H9 (cell line): Measurements from ENCODE around the gene SIN3A. TPM values are rescaled to one million over a fixed set of nuclear protein-coding genes. Genes with fewer than 3 reads are reported as not detected.
A peak's percentile ranks its signal among the peaks of the same experiment; 100 is the strongest.

Experiments
- DNase-seq: peaks from one replicate; pipeline ENCODE4 v3.0.0-alpha.2; 2017
- H2AFZ ChIP-seq: one replicate; pipeline ENCODE4 v1.6.1; 2013; ENCODE audit warnings: mild to moderate bottlenecking, low read length, control low read depth, moderate library complexity
- H2AK5ac ChIP-seq: 2 replicates; pipeline ENCODE4 v1.6.1; 2013; ENCODE audit warnings: low read length, control low read depth, mixed read lengths; ENCODE audit not compliant: insufficient read length
- H2BK120ac ChIP-seq: one replicate; pipeline ENCODE4 v1.6.1; 2013; ENCODE audit warnings: low read depth, mild to moderate bottlenecking, low read length, control low read depth, inconsistent platforms; ENCODE audit not compliant: poor library complexity, severe bottlenecking
- H2BK12ac ChIP-seq: 2 replicates; pipeline ENCODE4 v1.6.1; 2013; ENCODE audit warnings: low read length, control low read depth, mixed read lengths, low read depth; ENCODE audit not compliant: insufficient read length
- H2BK15ac ChIP-seq: 2 replicates; pipeline ENCODE4 v1.6.1; 2013; ENCODE audit warnings: low read depth, low read length, control low read depth
- H2BK20ac ChIP-seq: one replicate; pipeline ENCODE4 v1.6.1; 2013; ENCODE audit warnings: low read depth, mild to moderate bottlenecking, low read length, control low read depth, inconsistent platforms; ENCODE audit not compliant: poor library complexity, severe bottlenecking
- H2BK5ac ChIP-seq: 2 replicates; pipeline ENCODE4 v1.6.1; 2013; ENCODE audit warnings: low read length, control low read depth, mixed read lengths; ENCODE audit not compliant: insufficient read length
- H3K14ac ChIP-seq: 2 replicates; pipeline ENCODE4 v1.6.1; 2013; ENCODE audit warnings: low read length, control low read depth; ENCODE audit not compliant: insufficient read depth
- H3K18ac ChIP-seq: 2 replicates; pipeline ENCODE4 v1.6.1; 2013; ENCODE audit warnings: low read depth, mild to moderate bottlenecking, mixed read lengths, low read length, control low read depth; ENCODE audit not compliant: insufficient read length
- H3K23ac ChIP-seq: 2 replicates; pipeline ENCODE4 v1.6.1; 2013; ENCODE audit warnings: low read length, control low read depth, mixed read lengths, low read depth; ENCODE audit not compliant: insufficient read length
- H3K23me2 ChIP-seq: 2 replicates; pipeline ENCODE4 v1.6.1; 2013; ENCODE audit warnings: low read depth, mild to moderate bottlenecking, mixed read lengths, low read length, control low read depth; ENCODE audit not compliant: insufficient read length, poor library complexity, severe bottlenecking
- H3K27ac ChIP-seq: 2 replicates; pipeline ENCODE4 v1.5.1; 2013; ENCODE audit warnings: low read length, control low read depth, mixed read lengths, low read depth; ENCODE audit not compliant: insufficient read length
- H3K27me3 ChIP-seq: 2 replicates; pipeline ENCODE4 v1.6.1; 2013; ENCODE audit warnings: low read length, control low read depth, inconsistent platforms; ENCODE audit not compliant: insufficient read depth
- H3K4ac ChIP-seq: 2 replicates; pipeline ENCODE4 v1.6.1; 2013; ENCODE audit warnings: low read depth, mild to moderate bottlenecking, control low read depth, inconsistent platforms, low read length, moderate library complexity
- H3K4me1 ChIP-seq: 2 replicates; pipeline ENCODE4 v1.6.1; 2013; ENCODE audit warnings: low read length, control low read depth, inconsistent platforms; ENCODE audit not compliant: insufficient read depth
- H3K4me2 ChIP-seq: 2 replicates; pipeline ENCODE4 v1.6.1; 2013; ENCODE audit warnings: low read length, control low read depth, mixed read lengths; ENCODE audit not compliant: insufficient read length, insufficient read depth
- H3K56ac ChIP-seq: 2 replicates; pipeline ENCODE4 v1.6.1; 2013; ENCODE audit warnings: low read depth, mild to moderate bottlenecking, mixed read lengths, low read length, control low read depth; ENCODE audit not compliant: insufficient read length
- H3K79me1 ChIP-seq: 2 replicates; pipeline ENCODE4 v1.6.1; 2013; ENCODE audit warnings: low read depth, mild to moderate bottlenecking, moderate library complexity, low read length, control low read depth, inconsistent platforms; ENCODE audit not compliant: insufficient read depth, poor library complexity, severe bottlenecking
- H3K79me2 ChIP-seq: 2 replicates; pipeline ENCODE4 v1.6.1; 2013; ENCODE audit warnings: low read length, control low read depth, inconsistent platforms; ENCODE audit not compliant: insufficient read depth
- H3K9ac ChIP-seq: 2 replicates; pipeline ENCODE4 v1.6.1; 2013; ENCODE audit warnings: low read length, control low read depth, mixed read lengths; ENCODE audit not compliant: insufficient read length; ENCODE audit errors: extremely low read depth
- H3K9me3 ChIP-seq: one replicate; pipeline ENCODE4 v1.6.1; 2013; ENCODE audit warnings: low read depth, low read length, inconsistent platforms; ENCODE audit not compliant: control insufficient read depth
- H3T11ph ChIP-seq: one replicate; pipeline ENCODE4 v1.6.1; 2013; ENCODE audit warnings: mild to moderate bottlenecking, low read length, control low read depth, inconsistent platforms
- H4K20me1 ChIP-seq: one replicate; pipeline ENCODE4 v1.6.1; 2013; ENCODE audit not compliant: control insufficient read depth, insufficient read length, insufficient read depth
- H4K5ac ChIP-seq: 2 replicates; pipeline ENCODE4 v1.6.1; 2013; ENCODE audit warnings: low read depth, mild to moderate bottlenecking, mixed read lengths, low read length, control low read depth; ENCODE audit not compliant: insufficient read length
- H4K8ac ChIP-seq: replicated peaks from 2 replicates; pipeline ENCODE4 v1.6.1; 2013; ENCODE audit warnings: low read length, control low read depth, mixed read lengths, low read depth; ENCODE audit not compliant: insufficient read length
- H4K91ac ChIP-seq: 2 replicates; pipeline ENCODE4 v1.6.1; 2013; ENCODE audit warnings: low read depth, mild to moderate bottlenecking, moderate library complexity, mixed read lengths, low read length, control low read depth; ENCODE audit not compliant: insufficient read length
- H3K27ac Mint-ChIP-seq, 3 experiments: 2 replicates in 2 of 3; 3 replicates in 1 of 3; pipeline ENCODE4 v1.8.0; 2020 to 2021; ENCODE audit warnings: mixed read lengths in 3 of 3, mild to moderate bottlenecking in 1 of 3, moderate library complexity in 1 of 3
- H3K27me3 Mint-ChIP-seq: 2 replicates; pipeline ENCODE4 v1.8.0; 2021; ENCODE audit warnings: low read depth, mild to moderate bottlenecking, moderate library complexity, mixed read lengths
- H3K36me3 Mint-ChIP-seq, 3 experiments: 2 replicates in 2 of 3; 3 replicates in 1 of 3; pipeline ENCODE4 v1.8.0; 2020 to 2021; ENCODE audit warnings: low read depth in 3 of 3, mixed read lengths in 3 of 3; ENCODE audit not compliant: insufficient read depth in 1 of 3
- H3K4me1 Mint-ChIP-seq, 2 experiments: 2 replicates each; pipeline ENCODE4 v1.8.0; 2020; ENCODE audit warnings: mixed read lengths in 2 of 2
- H3K4me3 Mint-ChIP-seq, 2 experiments: 2 replicates in 1 of 2; 3 replicates in 1 of 2; pipeline ENCODE4 v1.8.0; 2020 to 2021; ENCODE audit warnings: mild to moderate bottlenecking in 2 of 2, mixed read lengths in 2 of 2, moderate library complexity in 1 of 2
- H3K9me3 Mint-ChIP-seq, 2 experiments: 2 replicates in 1 of 2; 3 replicates in 1 of 2; pipeline ENCODE4 v1.8.0; 2020; ENCODE audit warnings: mild to moderate bottlenecking in 2 of 2, mixed read lengths in 2 of 2, moderate library complexity in 1 of 2
- CTCF ChIP-seq: fragments of 200-600 bp; sonication (generic); conservative IDR thresholded peaks from 3 replicates; pipeline ENCODE4 v1.8.0; 2021; ENCODE audit warnings: antibody characterized with exemption, mild to moderate bottlenecking
- WGBS: extraction: QIAGEN DNeasy Blood & Tissue Kit; methylation state at CpG from one replicate; pipeline ENCODE4 v1.1.7; 2013; ENCODE audit warnings: missing lambda C conversion rate, low lambda C conversion rate, mixed read lengths; ENCODE audit not compliant: insufficient read length; ENCODE audit errors: extremely low coverage; 5-methylcytosine and 5-hydroxymethylcytosine counted together
- total RNA-seq: library from RNA; stranded (reverse); gene quantifications from 2 replicates; pipeline ENCODE4 v1.2.1, GENCODE V29; 2021

The SIN3A gene
- total RNA-seq, 1 experiment from 2014 or later, result 102 TPM

- no peak overlapping the region for H2BK15ac ChIP-seq
- H3K4ac ChIP-seq, result peak overlapping the region; percentile 79; the same call in 1 of the 2 replicates
- peak overlapping the region; percentile 84 for H3K27ac ChIP-seq
- Mint-ChIP-seq H3K4me1 (peaks cover 23 to 33% of the 10 kb centered on the region in 2 experiments), H3K4me3 (peak overlapping the region; percentile 89 to 95), H3K9me3 (no peaks in the 10 kb centered on the region; a peak in 1 of 5 replicates), H3K27ac (peak overlapping the region; percentile 99 to 100 (median 100)), H3K36me3 (no peaks in the 10 kb centered on the region), H3K27me3 (peaks cover 4% of the 10 kb centered on the region)
- no peaks in the 10 kb centered on the region for H3K79me1 ChIP-seq
- no peaks in the 10 kb centered on the region for H3K4me1 ChIP-seq
- peak overlapping the region; percentile 89 for H3K4me2 ChIP-seq
- no peak overlapping the region for H4K91ac ChIP-seq
- peak overlapping the region; percentile 61 for H3K18ac ChIP-seq
- H2BK20ac ChIP-seq, result no peak overlapping the region
- H4K5ac ChIP-seq, result no peak overlapping the region
- H3K79me2 ChIP-seq, result peaks cover 14% of the 10 kb centered on the region; the same call in 1 of the 2 replicates
- no peak overlapping the region for H4K8ac ChIP-seq
- no CpG with 5 or more reads among the region's 38 CpGs for whole genome bisulfite sequencing
- H3K23me2 ChIP-seq, result peaks cover 22% of the 10 kb centered on the region
- H2AK5ac ChIP-seq, result no peak overlapping the region
- H3K9me3 ChIP-seq, result no peaks in the 10 kb centered on the region
- no peaks in the 10 kb centered on the region for H3K27me3 ChIP-seq
- peak; percentile 52 for TF ChIP-seq CTCF
- H3K9ac ChIP-seq, result peak overlapping the region; percentile 79
- H3T11ph ChIP-seq, result no peak overlapping the region
- peak overlapping the region; percentile 84 for H3K14ac ChIP-seq
- H3K56ac ChIP-seq, result no peak overlapping the region
- peak overlapping the region; percentile 82 for H2BK120ac ChIP-seq
- DNase-seq, result peak; percentile 80
- H2BK5ac ChIP-seq, result peak overlapping the region; percentile 36
- H2AFZ ChIP-seq, result no peak overlapping the region
- H3K23ac ChIP-seq, result no peak overlapping the region
- H4K20me1 ChIP-seq, result no peaks in the 10 kb centered on the region
- H2BK12ac ChIP-seq, result no peak overlapping the region
Observed at GRCh38 chr15:75452865-75453702, 1.6 kb upstream of the SIN3A start.
